HepG2 (cell line): ENCODE measurements around the gene XPNPEP3. TPM values are rescaled to one million over a fixed set of nuclear protein-coding genes. Genes with fewer than 3 reads are reported as not detected.

Source experiments
- ATAC-seq: fragments of 200-7000 bp; cut with Tn5 transposase; 3 replicates; pipeline ENCODE4 v1.9.1; 2020; ENCODE audit warnings: mild to moderate bottlenecking, moderate library complexity
- BruUV-seq: library from RNA; stranded (reverse); fragments of 400-500 nt; replicated peaks from 2 replicates; lab custom pipeline; 2021; lab: Mats Ljungman, UMichigan
- CTCF ChIA-PET: fragments of 300-600 bp; formaldehyde crosslinking; extraction: SDS; loops from one replicate; lab custom pipeline; 2021; ENCODE audit warnings: low total read pairs, inconsistent platforms, low intra/inter-chr PET ratio; lab: Yijun Ruan, JAX
- POLR2A ChIA-PET: fragments of 350-600 bp; sonication (Branson Sonifier 250); formaldehyde crosslinking; loops from one replicate; lab custom pipeline; 2020; ENCODE audit warnings: antibody characterized with exemption, inconsistent platforms; lab: Yijun Ruan, JAX
- DNase-seq: peaks from one replicate; pipeline ENCODE4 v3.0.0-alpha.2; 2015; ENCODE audit warnings: low spot score
- FAIRE-seq: peaks from 3 replicates; lab custom pipeline; 2011; peaks lifted over from hg19 to GRCh38; lab: Jason Lieb, UNC
- H2AFZ ChIP-seq: one replicate; pipeline ENCODE4 v1.6.1; 2011; ENCODE audit warnings: low read length, inconsistent platforms
- H3K27ac ChIP-seq: fragments of 300-600 bp; 3 replicates; pipeline ENCODE4 v1.8.0; 2011; ENCODE audit warnings: mixed run types, mild to moderate bottlenecking, mixed read lengths, low read length, inconsistent platforms; ENCODE audit not compliant: insufficient read depth; ENCODE audit errors: extremely low read length
- H3K27me3 ChIP-seq, 2 experiments: fragments of 200-600 bp in 1 of 2; 2 replicates in 1 of 2; 3 replicates in 1 of 2; pipeline versions ENCODE4 v1.6.0 to v1.8.0; 2011; ENCODE audit warnings: low read length in 2 of 2, mild to moderate bottlenecking in 2 of 2, moderate library complexity in 2 of 2, inconsistent platforms in 1 of 2; ENCODE audit not compliant: insufficient read depth in 2 of 2, control insufficient read depth in 1 of 2
- H3K36me3 ChIP-seq, 2 experiments: fragments of 200-600 bp in 1 of 2; replicated peaks in 1 of 2; 2 replicates in 1 of 2; 3 replicates in 1 of 2; pipeline versions ENCODE4 v1.5.1 to v1.8.0; 2011; ENCODE audit warnings: low read length in 2 of 2, inconsistent platforms in 1 of 2; ENCODE audit not compliant: insufficient read depth in 2 of 2, control insufficient read depth in 1 of 2
- H3K4me1 ChIP-seq: 2 replicates; pipeline ENCODE4 v1.5.1; 2012; ENCODE audit warnings: low read length, inconsistent platforms; ENCODE audit not compliant: insufficient read depth
- H3K4me2 ChIP-seq: 2 replicates; pipeline ENCODE4 v1.6.0; 2011; ENCODE audit warnings: low read depth, low read length, inconsistent platforms
- H3K4me3 ChIP-seq, 3 experiments: fragments of 200-600 bp in 1 of 3; sonication (generic), shearing (Covaris generic) in 1 of 3; replicated peaks in 1 of 3; 2 replicates each; pipeline ENCODE4 v1.5.1; 2011 to 2016; ENCODE audit warnings: low read length in 3 of 3, inconsistent platforms in 2 of 3, low read depth in 2 of 3, mild to moderate bottlenecking in 2 of 3, control low read depth in 1 of 3, mixed read lengths in 1 of 3; ENCODE audit not compliant: insufficient read depth in 1 of 3
- H3K79me2 ChIP-seq: one replicate; pipeline ENCODE4 v1.6.1; 2011; ENCODE audit warnings: low read length, inconsistent platforms; ENCODE audit not compliant: insufficient read depth
- H3K9ac ChIP-seq: 2 replicates; pipeline ENCODE4 v1.6.0; 2011; ENCODE audit warnings: mild to moderate bottlenecking, low read depth, low read length, inconsistent platforms; ENCODE audit not compliant: insufficient read depth
- H3K9me3 ChIP-seq: 2 replicates; pipeline ENCODE4 v1.5.1; 2012; ENCODE audit warnings: mild to moderate bottlenecking, low read length
- H4K20me1 ChIP-seq: 2 replicates; pipeline ENCODE4 v1.6.0; 2011; ENCODE audit warnings: inconsistent platforms, mild to moderate bottlenecking, low read length, moderate library complexity; ENCODE audit not compliant: insufficient read depth
- BCL3 ChIP-seq: sonication (generic); formaldehyde crosslinking; IDR thresholded peaks from 2 replicates; pipeline ENCODE4 v1.5.1; 2020; ENCODE audit warnings: mild to moderate bottlenecking, missing genetic modification reagents, moderate library complexity
- GFI1 ChIP-seq: sonication (generic); formaldehyde crosslinking; IDR thresholded peaks from 2 replicates; pipeline ENCODE4 v1.5.0; 2020; ENCODE audit warnings: missing genetic modification reagents, mild to moderate bottlenecking, borderline replicate concordance
- MAFF ChIP-seq: IDR thresholded peaks from 2 replicates; pipeline ENCODE4 v1.6.1; 2011; ENCODE audit warnings: low read depth, low read length, improper control_type of control experiment
- NFKB2 ChIP-seq: sonication (generic); formaldehyde crosslinking; IDR thresholded peaks from 2 replicates; pipeline ENCODE4 v1.4.0; 2020; ENCODE audit warnings: missing genetic modification reagents, borderline replicate concordance
- ZBTB8A ChIP-seq: sonication (generic); formaldehyde crosslinking; IDR thresholded peaks from 2 replicates; pipeline ENCODE4 v1.4.0; 2020; ENCODE audit warnings: mild to moderate bottlenecking, low read depth, missing genetic modification reagents, borderline replicate concordance
- ZNF501 ChIP-seq: sonication (generic); formaldehyde crosslinking; IDR thresholded peaks from 2 replicates; pipeline ENCODE4 v1.5.1; 2020; ENCODE audit warnings: mild to moderate bottlenecking, moderate library complexity, missing genetic modification reagents
- ZNF703 ChIP-seq: sonication (generic); formaldehyde crosslinking; IDR thresholded peaks from 2 replicates; pipeline ENCODE4 v1.5.1; 2020; ENCODE audit warnings: missing genetic modification reagents, mild to moderate bottlenecking, moderate library complexity, borderline replicate concordance
- ZNF747 ChIP-seq: sonication (generic); formaldehyde crosslinking; IDR thresholded peaks from 2 replicates; pipeline ENCODE4 v1.8.1; 2023; ENCODE audit warnings: missing genetic modification reagents, mild to moderate bottlenecking, borderline replicate concordance
- ZNF766 ChIP-seq: sonication (generic); formaldehyde crosslinking; IDR thresholded peaks from 2 replicates; pipeline ENCODE4 v1.5.0; 2020; ENCODE audit warnings: missing genetic modification reagents, borderline replicate concordance
- ZNF768 ChIP-seq: sonication (generic); formaldehyde crosslinking; IDR thresholded peaks from 2 replicates; pipeline ENCODE4 v1.4.0; 2020; ENCODE audit warnings: missing genetic modification reagents
- WGBS: methylation state at CpG from one replicate; pipeline ENCODE4 v1.1.6; 2017; ENCODE audit warnings: low lambda C conversion rate; 5-methylcytosine and 5-hydroxymethylcytosine counted together
- in situ Hi-C: cut with HindIII; loops from 2 replicates; pipeline ENCODE4 v1.10.0; 2017; ENCODE audit warnings: low pct_unique_long_range_greater_than_20kb; ENCODE audit not compliant: extremely low pct_ligation_motif_present
- intact Hi-C: fragments of 100-400 bp; cut with micrococcal nuclease; formaldehyde crosslinking; loops from one replicate; pipeline ENCODE4 v1.10.0; 2022; ENCODE audit not compliant: unreplicated experiment
- polyA plus RNA-seq, 8 experiments: library from polyadenylated mRNA; depleted of rRNA in 3 of 8; stranded (reverse) in 7 of 8; unstranded in 1 of 8; fragments of >200 nt; fragmentation: Illumina TruSeq in 4 of 8; extraction: Trizol in 4 of 8; gene quantifications; 2 replicates each; pipeline versions ENCODE4 v1.2.1 to v1.2.3, GENCODE V29; 2011 to 2016; ENCODE audit warnings: low read depth in 4 of 8, missing spikeins in 1 of 8, mixed read lengths in 1 of 8; ENCODE audit not compliant: insufficient read depth in 1 of 8
- total RNA-seq, 5 experiments: library from RNA; depleted of rRNA; stranded (reverse); fragments of >200 nt; fragmentation: Illumina TruSeq; extraction: Trizol; gene quantifications; 2 replicates each; pipeline ENCODE4 v1.2.3, GENCODE V29; 2016; ENCODE audit warnings: low read depth in 1 of 5

The XPNPEP3 gene
- total and polyA plus RNA-seq, 2 of the 13 experiments (the other 11 are each of a cell fraction or from before 2014, with no cell fraction given), result 10.3 to 14.0 TPM

- WGBS, result 95% methylated on average over 4 of the region's 4 CpGs
- H3K27me3 ChIP-seq, result no peaks in the 10 kb centered on the region
- intact Hi-C loops, result no loop called here
These were observed 37.5 kb downstream of the XPNPEP3 start for GRCh38 chr22:40894417-40894816.

More at GRCh38 chr22:40894417-40894816, 37.5 kb downstream of the XPNPEP3 start:
- no TSS peak for BruUV-seq
- Histone ChIP-seq H3K4me3 (no peak overlapping the region), H3K9me3 (no peaks in the 10 kb centered on the region), H3K79me2 (no peaks in the 10 kb centered on the region), H3K36me3 (no peaks in the 10 kb centered on the region; a peak in 1 of 5 replicates), H2AFZ (no peak overlapping the region), H3K9ac (no peak overlapping the region), H3K4me2 (no peak overlapping the region), H4K20me1 (no peaks in the 10 kb centered on the region), H3K4me1 (no peaks in the 10 kb centered on the region), H3K27ac (no peak overlapping the region)
- POLR2A ChIA-PET, result no interaction called here
- in situ Hi-C loops, result loop anchor here (10.0 kb wide), 1 partner anchor 210 kb away; no protein-coding TSS in a partner anchor
- TF ChIP-seq ZNF768 (CRISPR knock-in tag), result no peak
- no peak for TF ChIP-seq ZNF501 (CRISPR knock-in tag)
- TF ChIP-seq GFI1 (CRISPR knock-in tag), result no peak
- no peak for TF ChIP-seq ZNF766 (CRISPR knock-in tag)
- no peak for TF ChIP-seq ZBTB8A (CRISPR knock-in tag)
- TF ChIP-seq ZNF747 (CRISPR knock-in tag), result no peak
- TF ChIP-seq NFKB2 (CRISPR knock-in tag), result no peak
- TF ChIP-seq MAFF, result no peak
- TF ChIP-seq BCL3, result no peak
- no peak for TF ChIP-seq ZNF703 (CRISPR knock-in tag)
- CTCF ChIA-PET, result no interaction called here
- DNase-seq, result no peak
- FAIRE-seq, result no peak
- ATAC-seq, result no peak
